Measurements from ENCODE around the gene CLEC16A. TPM values are rescaled to one million over a fixed set of nuclear protein-coding genes. Genes with fewer than 3 reads are reported as not detected.

CLEC16A gene
- total RNA-seq, 2 donors from 2014 or later, result 46.6 to 47.6 TPM

GRCh38 chr16:11014136-11014535 is 69.8 kb downstream of the CLEC16A start:
- no peak for TF ChIP-seq CTCF (IDR thresholded peaks at IDR 0.05)
- no peak for ATAC-seq (ENCODE audit: insufficient number of reproducible peaks, low FRiP score, low read depth)
- Histone ChIP-seq H3K4me1 (ENCODE audit: control insufficient read depth in 1 of 2, low read depth in 2 of 2) (no peaks in the 10 kb centered on the region), H3K9me3 (no peaks in the 10 kb centered on the region), H3K36me3 (no peaks in the 10 kb centered on the region), H3K4me3 (no peak overlapping the region), H3K27ac (no peak overlapping the region), H3K27me3 (replicated peaks; ENCODE audit: insufficient read depth) (no peaks in the 10 kb centered on the region)
- no peak for DNase-seq (ENCODE audit: low spot score)

- H3K27ac ChIP-seq, result no peak overlapping the region
- ATAC-seq (ENCODE audit: insufficient number of reproducible peaks, low FRiP score, low read depth), result no peak
- no peaks in the 10 kb centered on the region for H3K27me3 ChIP-seq (replicated peaks; ENCODE audit: insufficient read depth)
These were observed 70.7 kb downstream of the CLEC16A start for GRCh38 chr16:11015076-11015475.

GRCh38 chr16:11015607-11016006 is 71.2 kb downstream of the CLEC16A start:
- no peak for ATAC-seq (ENCODE audit: insufficient number of reproducible peaks, low FRiP score, low read depth)
- H3K4me3 ChIP-seq, result no peak overlapping the region
- DNase-seq (ENCODE audit: low spot score), result no peak
- H3K27me3 ChIP-seq (replicated peaks; ENCODE audit: insufficient read depth), result no peaks in the 10 kb centered on the region
- H3K9me3 ChIP-seq, result no peaks in the 10 kb centered on the region
- no peak for TF ChIP-seq CTCF (IDR thresholded peaks at IDR 0.05)
- no peak overlapping the region for H3K27ac ChIP-seq
- H3K4me1 ChIP-seq (ENCODE audit: control insufficient read depth in 1 of 2, low read depth in 2 of 2), result no peaks in the 10 kb centered on the region
- peaks cover 3% of the 10 kb centered on the region for H3K36me3 ChIP-seq

More at GRCh38 chr16:11015076-11015475, 70.7 kb downstream of the CLEC16A start:
- H3K4me3 ChIP-seq, result no peak overlapping the region
- no peak for TF ChIP-seq CTCF (IDR thresholded peaks at IDR 0.05)
- H3K36me3 ChIP-seq, result no peaks in the 10 kb centered on the region
- no peaks in the 10 kb centered on the region for H3K4me1 ChIP-seq (ENCODE audit: control insufficient read depth in 1 of 2, low read depth in 2 of 2)
- H3K9me3 ChIP-seq, result no peaks in the 10 kb centered on the region
- no peak for DNase-seq (ENCODE audit: low spot score)

- no peak for TF ChIP-seq CTCF (IDR thresholded peaks at IDR 0.05)
- peaks cover 7% of the 10 kb centered on the region for H3K36me3 ChIP-seq
- H3K4me1 ChIP-seq (ENCODE audit: control insufficient read depth in 1 of 2, low read depth in 2 of 2), result no peaks in the 10 kb centered on the region
- no peak overlapping the region for H3K27ac ChIP-seq
- no peak overlapping the region for H3K4me3 ChIP-seq
- no peaks in the 10 kb centered on the region for H3K9me3 ChIP-seq
- DNase-seq (ENCODE audit: low spot score) (no peak), ATAC-seq (ENCODE audit: insufficient number of reproducible peaks, low FRiP score, low read depth) (no peak)
- H3K27me3 ChIP-seq (replicated peaks; ENCODE audit: insufficient read depth), result no peaks in the 10 kb centered on the region
These were observed 72.2 kb downstream of the CLEC16A start for GRCh38 chr16:11016524-11016988.

- H3K27me3 ChIP-seq (replicated peaks; ENCODE audit: insufficient read depth), result no peaks in the 10 kb centered on the region
- no peaks in the 10 kb centered on the region for H3K4me1 ChIP-seq (ENCODE audit: control insufficient read depth in 1 of 2, low read depth in 2 of 2)
- DNase-seq (ENCODE audit: low spot score), result no peak
- TF ChIP-seq CTCF (IDR thresholded peaks at IDR 0.05), result no peak
- H3K4me3 ChIP-seq, result no peak overlapping the region
- no peak for ATAC-seq (ENCODE audit: insufficient number of reproducible peaks, low FRiP score, low read depth)
- H3K36me3 ChIP-seq, result peaks cover 7% of the 10 kb centered on the region
- no peak overlapping the region for H3K27ac ChIP-seq
- no peaks in the 10 kb centered on the region for H3K9me3 ChIP-seq
These were observed 72.6 kb downstream of the CLEC16A start for GRCh38 chr16:11016993-11017392.
